GM23248 (cell line): ENCODE measurements around the gene ITPRID2. TPM values are rescaled to one million over a fixed set of nuclear protein-coding genes. Genes with fewer than 3 reads are reported as not detected.

Source experiments
- DNase-seq: peaks from one replicate; pipeline ENCODE4 v3.0.0-alpha.2; 2015
- H2AFZ ChIP-seq: fragments of 200-600 bp; sonication (generic); 2 replicates; pipeline ENCODE4 v1.6.1; 2016; ENCODE audit warnings: antibody characterized with exemption
- H3F3A ChIP-seq: fragments of 200-600 bp; sonication (generic); 2 replicates; pipeline ENCODE4 v1.6.1; 2016; ENCODE audit warnings: mild to moderate bottlenecking, antibody characterized with exemption, mixed run types; ENCODE audit not compliant: insufficient read depth
- H3K27ac ChIP-seq: fragments of 200-600 bp; sonication (generic); 2 replicates; pipeline ENCODE4 v1.5.1; 2016; ENCODE audit warnings: mild to moderate bottlenecking
- H3K27me3 ChIP-seq: fragments of 200-600 bp; sonication (generic); replicated peaks from 2 replicates; pipeline ENCODE4 v1.6.1; 2016; ENCODE audit warnings: mild to moderate bottlenecking; ENCODE audit not compliant: insufficient read depth
- H3K36me3 ChIP-seq: fragments of 200-600 bp; sonication (generic); 2 replicates; pipeline ENCODE4 v1.6.1; 2016; ENCODE audit warnings: low read depth, mild to moderate bottlenecking
- H3K4me1 ChIP-seq: fragments of 200-600 bp; sonication (generic); 2 replicates; pipeline ENCODE4 v1.6.1; 2016; ENCODE audit warnings: mild to moderate bottlenecking; ENCODE audit not compliant: insufficient read depth
- H3K4me2 ChIP-seq: fragments of 200-600 bp; sonication (generic); one replicate; pipeline ENCODE4 v1.6.1; 2016; ENCODE audit warnings: mild to moderate bottlenecking; ENCODE audit not compliant: unreplicated experiment
- H3K4me3 ChIP-seq: fragments of 200-600 bp; sonication (generic); 2 replicates; pipeline ENCODE4 v1.5.1; 2016; ENCODE audit warnings: mild to moderate bottlenecking
- H3K79me2 ChIP-seq: fragments of 200-600 bp; sonication (generic); 2 replicates; pipeline ENCODE4 v1.6.1; 2016; ENCODE audit warnings: mild to moderate bottlenecking; ENCODE audit not compliant: insufficient read depth
- H3K9ac ChIP-seq: fragments of 200-600 bp; sonication (generic); 2 replicates; pipeline ENCODE4 v1.6.1; 2016; ENCODE audit warnings: mild to moderate bottlenecking
- H3K9me2 ChIP-seq: fragments of 200-600 bp; sonication (generic); 2 replicates; pipeline ENCODE4 v1.6.1; 2016; ENCODE audit warnings: mixed run types, mild to moderate bottlenecking, moderate library complexity; ENCODE audit not compliant: insufficient read depth
- H3K9me3 ChIP-seq: fragments of 200-600 bp; sonication (generic); one replicate; pipeline ENCODE4 v1.6.1; 2017; ENCODE audit warnings: low read depth
- H4K20me1 ChIP-seq: fragments of 200-600 bp; sonication (generic); 2 replicates; pipeline ENCODE4 v1.6.0; 2016; ENCODE audit not compliant: insufficient read depth
- EZH2 ChIP-seq: fragments of 200-600 bp; sonication (generic); IDR thresholded peaks from 2 replicates; pipeline ENCODE4 v1.6.1; 2018; ENCODE audit warnings: antibody characterized with exemption, mild to moderate bottlenecking; ENCODE audit not compliant: insufficient read depth, poor library complexity, severe bottlenecking
- EZH2phosphoT487 ChIP-seq: fragments of 200-600 bp; sonication (generic); IDR thresholded peaks from 2 replicates; pipeline ENCODE4 v1.6.1; 2018; ENCODE audit warnings: antibody characterized with exemption, moderate library complexity, mild to moderate bottlenecking, low read depth; ENCODE audit not compliant: insufficient read depth
- WGBS, 2 experiments: methylation state at CpG; one replicate each; pipeline ENCODE4 v1.1.6; 2015 to 2017; ENCODE audit warnings: low lambda C conversion rate in 2 of 2, low coverage in 1 of 2; ENCODE audit errors: missing lambda C conversion rate in 2 of 2; 5-methylcytosine and 5-hydroxymethylcytosine counted together
- in situ Hi-C: fragments of 300-500 bp; cut with MboI; formaldehyde crosslinking; loops from 2 replicates; pipeline ENCODE4 v1.15.0; 2020
- polyA plus RNA-seq: library from polyadenylated mRNA; unstranded; fragments of >200 nt; fragmentation: Nextera tagmentation; extraction: Ambion mirVana; gene quantifications from 2 replicates; pipeline ENCODE4 v1.2.1, GENCODE V29; 2016
- total RNA-seq: library from RNA; depleted of rRNA; stranded (reverse); fragments of >200 nt; shearing (Covaris generic); gene quantifications from 2 replicates; pipeline ENCODE4 v1.2.3, GENCODE V29; 2014

The ITPRID2 gene
- total and polyA plus RNA-seq, 2 experiments from 2014 or later, result 26.4 to 52.7 TPM

- H4K20me1 ChIP-seq, result no peaks in the 10 kb centered on the region
- H3K9ac ChIP-seq, result no peak overlapping the region
- H3K36me3 ChIP-seq, result no peaks in the 10 kb centered on the region
- H3K27ac ChIP-seq, result no peak overlapping the region
- H3K4me3 ChIP-seq, result no peak overlapping the region
- no peak for DNase-seq
- no peaks in the 10 kb centered on the region for H3F3A ChIP-seq
- H3K27me3 ChIP-seq, result no peaks in the 10 kb centered on the region
- H3K4me2 ChIP-seq, result no peak overlapping the region
- no peaks in the 10 kb centered on the region for H3K9me3 ChIP-seq
- H2AFZ ChIP-seq, result no peak overlapping the region
- H3K79me2 ChIP-seq, result no peaks in the 10 kb centered on the region
- no peaks in the 10 kb centered on the region for H3K4me1 ChIP-seq
- no peak for TF ChIP-seq EZH2
- no peak for TF ChIP-seq EZH2phosphoT487
- in situ Hi-C loops, result no loop called here
- H3K9me2 ChIP-seq, result no peaks in the 10 kb centered on the region
Observed at GRCh38 chr2:181851726-181852125, 39.8 kb upstream of the ITPRID2 start.

- H3F3A ChIP-seq, result no peaks in the 10 kb centered on the region
- no peak for DNase-seq
- no peaks in the 10 kb centered on the region for H3K4me1 ChIP-seq
- TF ChIP-seq EZH2phosphoT487 (no peak), EZH2 (no peak)
- H3K27me3 ChIP-seq, result no peaks in the 10 kb centered on the region
- no peak overlapping the region for H3K9ac ChIP-seq
- H3K4me3 ChIP-seq, result no peak overlapping the region
- H2AFZ ChIP-seq, result no peak overlapping the region
- no peak overlapping the region for H3K27ac ChIP-seq
- no peaks in the 10 kb centered on the region for H4K20me1 ChIP-seq
- H3K9me2 ChIP-seq, result no peaks in the 10 kb centered on the region
- no peaks in the 10 kb centered on the region for H3K9me3 ChIP-seq
- in situ Hi-C loops, result no loop called here
- H3K4me2 ChIP-seq, result no peak overlapping the region
- no peaks in the 10 kb centered on the region for H3K79me2 ChIP-seq
- no peaks in the 10 kb centered on the region for H3K36me3 ChIP-seq
Observed at GRCh38 chr2:181853696-181854095, 37.8 kb upstream of the ITPRID2 start.

GRCh38 chr2:181857483-181857882 lies 34.0 kb upstream of the ITPRID2 start:
- no peaks in the 10 kb centered on the region for H3K9me2 ChIP-seq
- peak; percentile 38 for DNase-seq
- H3K79me2 ChIP-seq, result no peaks in the 10 kb centered on the region
- in situ Hi-C loops, result no loop called here
- H3K4me2 ChIP-seq, result no peak overlapping the region
- no peak overlapping the region for H3K4me3 ChIP-seq
- no peaks in the 10 kb centered on the region for H4K20me1 ChIP-seq
- TF ChIP-seq EZH2, result no peak
- no peak for TF ChIP-seq EZH2phosphoT487
- H3K36me3 ChIP-seq, result no peaks in the 10 kb centered on the region
- H3K27me3 ChIP-seq, result no peaks in the 10 kb centered on the region
- H2AFZ ChIP-seq, result no peak overlapping the region
- no peak overlapping the region for H3K27ac ChIP-seq
- H3F3A ChIP-seq, result no peaks in the 10 kb centered on the region
- 41% methylated on average over 1 of the region's 1 CpG for WGBS, 2 experiments
- no peaks in the 10 kb centered on the region for H3K4me1 ChIP-seq
- H3K9me3 ChIP-seq, result no peaks in the 10 kb centered on the region
- H3K9ac ChIP-seq, result no peak overlapping the region

- H3K9me3 ChIP-seq, result no peaks in the 10 kb centered on the region
- WGBS, 2 experiments, result 73 to 80% methylated on average over 2 of the region's 2 CpGs
- H3K27me3 ChIP-seq, result no peaks in the 10 kb centered on the region
- H3K4me3 ChIP-seq, result no peak overlapping the region
- no peak overlapping the region for H2AFZ ChIP-seq
- H3F3A ChIP-seq, result no peaks in the 10 kb centered on the region
- no peaks in the 10 kb centered on the region for H3K36me3 ChIP-seq
- no peak overlapping the region for H3K4me2 ChIP-seq
- in situ Hi-C loops, result no loop called here
- H3K4me1 ChIP-seq, result no peaks in the 10 kb centered on the region
- H3K27ac ChIP-seq, result no peak overlapping the region
- H3K79me2 ChIP-seq, result no peaks in the 10 kb centered on the region
- TF ChIP-seq EZH2, result no peak
- no peak for TF ChIP-seq EZH2phosphoT487
- no peak overlapping the region for H3K9ac ChIP-seq
- no peaks in the 10 kb centered on the region for H3K9me2 ChIP-seq
- no peak for DNase-seq
- no peaks in the 10 kb centered on the region for H4K20me1 ChIP-seq
Observed at GRCh38 chr2:181858600-181858999, 32.9 kb upstream of the ITPRID2 start.

- Histone ChIP-seq H3K9me3 (no peaks in the 10 kb centered on the region), H3K4me2 (no peak overlapping the region), H3F3A (no peaks in the 10 kb centered on the region), H3K4me1 (no peaks in the 10 kb centered on the region), H3K27ac (no peak overlapping the region), H4K20me1 (no peaks in the 10 kb centered on the region), H2AFZ (no peak overlapping the region), H3K79me2 (no peaks in the 10 kb centered on the region), H3K27me3 (no peaks in the 10 kb centered on the region), H3K9me2 (no peaks in the 10 kb centered on the region), H3K9ac (no peak overlapping the region), H3K4me3 (no peak overlapping the region), H3K36me3 (no peaks in the 10 kb centered on the region)
- TF ChIP-seq EZH2phosphoT487, result no peak
- TF ChIP-seq EZH2, result no peak
- DNase-seq, result no peak
- in situ Hi-C loops, result no loop called here
- WGBS, 2 experiments, result 18 to 24% methylated on average over 1 of the region's 1 CpG
Observed at GRCh38 chr2:181859123-181859522, 32.4 kb upstream of the ITPRID2 start.
